Measurements from ENCODE around the gene BABAM2.

The BABAM2 gene

GRCh38 chr2:28172114-28172898 lies 281.8 kb downstream of the BABAM2 start:
- DNase-seq, result no peak

GRCh38 chr2:28173377-28173776 lies 282.8 kb downstream of the BABAM2 start:
- DNase-seq, result no peak

GRCh38 chr2:28174211-28174610 lies 283.7 kb downstream of the BABAM2 start:
- DNase-seq, result no peak

DNA sequence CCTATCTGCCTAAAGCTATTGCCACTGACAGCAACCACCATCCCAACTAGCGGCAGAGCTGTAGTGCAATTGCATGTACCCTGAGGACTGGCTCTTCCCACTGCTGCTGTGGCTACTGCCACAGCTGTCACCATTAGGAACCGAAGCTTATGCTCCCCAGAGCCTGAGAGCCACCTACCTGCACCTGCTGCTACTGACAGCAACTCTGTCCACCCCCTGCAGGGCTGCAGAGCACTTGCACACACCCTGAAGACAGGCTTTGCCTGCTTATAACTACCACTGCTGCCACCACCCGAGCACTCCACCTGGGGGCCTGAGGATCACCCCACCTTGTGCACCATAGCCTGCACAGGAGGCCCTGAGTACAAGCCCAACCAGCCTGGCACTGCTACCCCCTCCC lies 284.5 kb downstream of the BABAM2 start:
- no peak for DNase-seq

DNA sequence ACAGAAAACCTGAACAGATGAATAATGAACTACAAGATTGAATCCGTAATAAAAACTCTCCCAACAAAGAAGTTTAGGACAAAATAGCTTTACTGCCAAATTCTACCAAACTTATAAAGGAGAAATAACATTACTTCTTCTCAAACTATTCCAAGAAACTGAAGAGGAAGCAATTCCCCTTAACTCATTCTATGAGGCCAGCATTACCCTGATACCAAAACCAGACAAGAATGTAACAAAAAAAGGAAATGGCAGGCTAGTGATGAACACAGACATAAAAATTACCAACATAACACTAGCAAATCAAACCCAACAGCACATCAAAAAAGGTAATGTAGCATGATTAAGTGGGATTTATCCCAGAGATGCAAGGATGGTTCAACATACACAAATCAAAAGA lies 288.4 kb downstream of the BABAM2 start:
- DNase-seq, result no peak

- no peak for DNase-seq
Measured at GRCh38 chr2:28181801-28182200, 291.3 kb downstream of the BABAM2 start.

GRCh38 chr2:28182348-28182747 lies 291.8 kb downstream of the BABAM2 start:
- DNase-seq, result no peak

DNA sequence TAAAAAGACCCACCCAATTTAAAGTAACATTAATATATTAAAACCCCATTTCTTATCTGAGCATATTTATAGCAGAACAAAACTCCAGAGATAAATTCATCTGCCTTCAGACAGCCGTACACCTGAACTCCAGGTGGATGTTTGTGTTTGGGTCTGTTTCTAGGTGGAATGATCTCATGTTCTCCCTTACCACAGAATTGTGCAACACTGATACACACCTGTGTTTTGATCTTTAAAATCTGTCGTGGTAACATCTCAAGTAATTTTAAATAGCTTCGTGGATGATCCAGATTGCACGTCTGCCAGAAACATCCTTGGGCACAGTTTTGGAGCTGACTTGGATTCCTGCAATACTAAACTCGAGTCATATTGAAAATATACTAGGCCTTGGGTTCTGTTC lies 294.6 kb downstream of the BABAM2 start:
- no peak for DNase-seq

DNA sequence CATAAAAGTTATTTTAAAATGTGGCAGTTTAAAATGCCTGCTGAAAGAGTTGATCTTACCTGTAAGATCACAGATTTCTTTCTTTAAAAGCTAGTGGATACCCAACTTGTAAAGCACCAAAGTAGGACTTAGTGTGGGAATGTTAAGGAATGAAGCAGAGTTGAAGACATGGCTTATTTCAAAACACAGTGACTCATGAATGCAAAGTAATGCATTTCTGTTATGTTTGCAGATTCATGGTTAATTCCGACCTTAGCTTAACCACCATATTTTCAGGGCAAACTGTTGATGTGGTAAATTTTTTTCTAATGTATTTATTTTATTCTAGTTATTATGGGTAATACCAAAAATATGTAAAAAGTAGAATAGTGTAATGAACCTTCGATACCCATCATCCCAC lies 295.4 kb downstream of the BABAM2 start:
- no peak for DNase-seq

GRCh38 chr2:28187186-28187585 lies 296.7 kb downstream of the BABAM2 start:
- DNase-seq, result no peak

- no peak for DNase-seq
Measured at GRCh38 chr2:28188436-28188835, 297.9 kb downstream of the BABAM2 start.

DNA sequence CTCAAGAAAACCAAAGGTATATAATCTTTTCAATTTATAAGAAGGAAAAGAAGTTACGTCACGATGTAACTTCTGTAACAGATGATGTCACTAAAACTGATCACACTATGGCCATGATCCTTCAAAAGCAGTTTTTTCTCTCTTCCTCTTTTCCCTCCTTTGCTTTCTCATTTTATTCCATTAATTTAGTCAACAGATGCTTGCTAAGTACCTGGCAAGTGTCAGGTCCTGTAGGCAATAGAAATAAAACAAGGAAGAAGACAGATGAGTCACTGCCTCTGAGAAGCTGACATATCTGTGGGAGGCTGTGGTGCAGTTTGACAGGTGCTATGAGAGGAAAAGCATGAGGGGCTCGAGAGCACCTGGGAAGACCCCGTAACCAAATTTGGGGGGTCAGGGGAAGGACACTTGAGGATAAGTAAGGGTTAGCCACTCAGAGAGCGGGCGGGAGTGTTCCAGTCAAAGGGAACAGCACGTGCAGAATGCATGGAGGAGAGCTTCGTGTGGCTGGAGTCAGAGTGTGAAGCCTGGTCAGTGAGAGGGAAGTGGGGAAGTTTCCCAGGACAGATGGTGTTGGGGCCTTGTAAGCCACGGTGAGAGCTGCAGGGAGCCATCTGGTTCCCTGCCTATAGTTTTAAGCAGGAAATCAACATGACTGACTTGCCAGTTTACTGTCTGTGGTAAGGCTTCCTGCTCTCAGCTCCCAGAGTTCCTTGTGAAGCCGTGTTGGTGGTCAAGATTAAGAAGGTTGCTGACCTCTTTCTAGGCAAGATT lies 303.3 kb downstream of the BABAM2 start:
- DNase-seq, result no peak

- DNase-seq, result no peak
Measured at GRCh38 chr2:28199995-28200679, 309.6 kb downstream of the BABAM2 start.

- no peak for DNase-seq
Measured at GRCh38 chr2:28201671-28202180, 311.2 kb downstream of the BABAM2 start.

DNA sequence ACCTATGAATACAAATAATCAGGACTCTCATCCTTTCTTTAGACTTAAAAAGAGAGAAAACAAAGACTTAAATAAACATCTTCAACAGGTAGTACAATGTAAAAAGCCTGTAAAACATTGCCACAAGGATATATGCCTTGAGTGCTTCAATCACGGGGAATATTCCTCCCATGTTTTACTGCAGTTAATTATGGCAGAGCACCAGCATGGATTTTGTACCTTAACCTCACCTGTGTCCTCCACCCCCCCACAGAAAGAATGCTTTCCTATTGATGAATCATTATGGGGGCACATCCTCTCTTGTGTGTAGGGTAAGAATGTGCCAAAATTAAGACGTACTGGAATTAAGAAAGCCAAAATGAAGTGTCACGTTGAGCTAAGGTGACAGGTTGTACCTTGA lies 312.2 kb downstream of the BABAM2 start:
- DNase-seq, result no peak

DNA sequence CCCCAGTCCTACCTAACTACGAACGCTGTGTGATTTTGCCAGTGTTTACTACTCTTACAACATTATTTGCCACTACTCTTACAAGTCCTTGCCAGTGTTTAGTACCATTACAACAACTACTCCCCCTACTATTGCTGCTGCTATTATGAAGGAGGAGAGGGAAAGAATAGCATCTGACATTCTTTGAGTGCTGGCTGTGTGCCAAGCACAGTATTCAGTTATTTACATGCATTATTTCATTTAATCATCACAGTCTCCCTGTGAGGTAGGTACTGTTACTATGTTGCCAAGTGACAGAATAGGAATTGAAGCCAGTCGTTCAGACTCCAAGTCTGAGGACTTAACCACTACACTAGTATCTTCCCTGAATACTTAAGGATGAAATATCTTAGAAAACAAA lies 316.2 kb downstream of the BABAM2 start:
- DNase-seq, result no peak

DNA sequence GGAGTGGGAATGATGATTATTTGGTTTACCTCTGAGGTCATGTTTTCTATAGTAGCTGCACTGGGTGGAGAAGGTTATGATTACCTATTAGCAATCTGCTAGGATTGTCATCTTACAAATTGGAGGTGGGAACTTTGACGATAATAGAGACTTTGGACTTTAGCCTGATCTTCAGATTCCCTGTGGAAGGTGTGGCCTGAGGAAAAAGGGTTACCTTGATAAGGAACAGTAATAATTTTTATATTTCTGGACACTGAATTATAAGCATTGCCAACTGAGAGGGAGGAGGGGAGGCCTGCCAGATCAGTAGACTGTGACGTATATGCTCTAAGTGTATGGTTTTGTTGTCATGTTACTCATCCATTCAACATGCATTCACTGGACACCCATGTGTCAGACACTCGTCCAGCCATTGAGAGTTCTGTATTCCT lies 318.7 kb downstream of the BABAM2 start:
- no peak for DNase-seq

DNA sequence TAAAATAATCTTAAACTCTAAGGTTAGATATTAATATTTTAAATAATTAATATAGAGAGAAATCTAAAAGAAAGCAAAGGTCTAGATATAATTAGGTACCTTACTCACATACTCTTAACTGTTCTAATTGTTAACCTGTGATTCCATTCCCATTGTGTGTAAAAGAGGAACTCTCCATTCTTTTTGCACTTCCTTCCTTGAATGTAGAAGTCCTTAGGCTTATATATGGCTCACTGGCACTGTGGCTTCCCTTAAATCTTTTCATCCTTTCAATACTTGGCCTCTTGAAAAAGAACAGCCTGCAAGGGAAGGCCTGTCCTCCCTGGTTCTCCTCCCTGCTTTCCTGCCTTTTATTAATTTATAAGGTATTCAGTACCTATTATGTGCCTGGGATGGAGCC lies 319.3 kb downstream of the BABAM2 start:
- no peak for DNase-seq

DNA sequence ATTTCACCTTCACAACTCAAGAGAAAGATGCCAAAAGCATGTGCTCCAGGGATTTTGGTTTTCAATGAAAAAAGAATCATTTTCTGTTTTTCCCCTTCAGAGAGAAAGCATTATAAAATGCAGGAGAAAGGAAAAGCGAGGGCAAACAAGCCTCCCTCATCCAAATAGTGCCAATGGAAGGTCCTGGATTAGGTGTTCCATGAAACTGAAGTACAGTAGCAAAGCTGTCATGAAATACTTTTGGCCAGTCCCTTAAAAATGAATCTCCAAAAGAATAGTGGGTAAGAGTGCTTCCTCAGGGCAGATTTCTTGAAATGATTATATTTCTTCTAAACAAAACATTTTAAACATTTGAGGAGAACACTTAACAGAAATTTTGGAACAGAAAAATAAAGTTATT lies 320.0 kb downstream of the BABAM2 start:
- no peak for DNase-seq

- no peak for DNase-seq
Measured at GRCh38 chr2:28216331-28216730, 325.8 kb downstream of the BABAM2 start.

- DNase-seq, result no peak
Measured at GRCh38 chr2:28217042-28217740, 326.7 kb downstream of the BABAM2 start.

- DNase-seq, result no peak
Measured at GRCh38 chr2:28219138-28219537, 328.6 kb downstream of the BABAM2 start.
